ENCODE measurements around the gene TBC1D5. TPM values are rescaled to one million over a fixed set of nuclear protein-coding genes. Genes with fewer than 3 reads are reported as not detected.

Gene TBC1D5
- total RNA-seq, 1 experiment from 2014 or later: 43.3 TPM

DNA sequence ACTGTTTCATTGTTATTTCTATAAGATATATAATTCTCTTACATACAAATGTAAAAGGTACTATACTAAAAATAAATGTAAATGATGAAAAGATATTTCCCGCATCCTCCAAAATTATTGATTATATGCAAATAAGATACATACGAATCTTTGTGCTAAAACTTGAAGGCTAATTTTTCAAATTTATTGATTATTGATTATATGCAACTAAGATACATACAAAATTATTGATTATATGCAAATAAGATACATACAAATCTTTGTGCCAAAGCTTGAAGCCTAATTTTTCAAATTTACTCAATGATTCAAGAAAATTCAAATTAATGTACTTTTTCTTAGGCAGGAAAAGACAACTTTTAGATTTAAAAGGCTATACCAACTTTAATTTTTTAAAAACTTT is 319.8 kb downstream of the TBC1D5 start:
- H3K27ac Mint-ChIP-seq (ENCODE audit: low read depth, unreplicated experiment): no peak overlapping the region
- H3K36me3 Mint-ChIP-seq (ENCODE audit: insufficient read depth, unreplicated experiment): no peaks in the 10 kb centered on the region
- no peak overlapping the region for H3K4me3 Mint-ChIP-seq (ENCODE audit: unreplicated experiment)
- H3K4me1 Mint-ChIP-seq (ENCODE audit: insufficient read depth, unreplicated experiment): no peaks in the 10 kb centered on the region
- no peaks in the 10 kb centered on the region for H3K9me3 Mint-ChIP-seq (ENCODE audit: unreplicated experiment)
- no peaks in the 10 kb centered on the region for H3K27me3 Mint-ChIP-seq (ENCODE audit: insufficient read depth, unreplicated experiment)
- BruUV-seq (replicated peaks): no TSS peak
- POLR2A ChIA-PET: no interaction called here
- intact Hi-C loops (cut with micrococcal nuclease): no loop called here
- CTCF ChIA-PET: interaction anchor here (0.6 to 3.7 kb wide), 3 partner anchors 9 to 419 kb away, joined by 3 to 29 read pairs (median 28); no protein-coding TSS in a partner anchor
- TF ChIP-seq, protein P1, sequence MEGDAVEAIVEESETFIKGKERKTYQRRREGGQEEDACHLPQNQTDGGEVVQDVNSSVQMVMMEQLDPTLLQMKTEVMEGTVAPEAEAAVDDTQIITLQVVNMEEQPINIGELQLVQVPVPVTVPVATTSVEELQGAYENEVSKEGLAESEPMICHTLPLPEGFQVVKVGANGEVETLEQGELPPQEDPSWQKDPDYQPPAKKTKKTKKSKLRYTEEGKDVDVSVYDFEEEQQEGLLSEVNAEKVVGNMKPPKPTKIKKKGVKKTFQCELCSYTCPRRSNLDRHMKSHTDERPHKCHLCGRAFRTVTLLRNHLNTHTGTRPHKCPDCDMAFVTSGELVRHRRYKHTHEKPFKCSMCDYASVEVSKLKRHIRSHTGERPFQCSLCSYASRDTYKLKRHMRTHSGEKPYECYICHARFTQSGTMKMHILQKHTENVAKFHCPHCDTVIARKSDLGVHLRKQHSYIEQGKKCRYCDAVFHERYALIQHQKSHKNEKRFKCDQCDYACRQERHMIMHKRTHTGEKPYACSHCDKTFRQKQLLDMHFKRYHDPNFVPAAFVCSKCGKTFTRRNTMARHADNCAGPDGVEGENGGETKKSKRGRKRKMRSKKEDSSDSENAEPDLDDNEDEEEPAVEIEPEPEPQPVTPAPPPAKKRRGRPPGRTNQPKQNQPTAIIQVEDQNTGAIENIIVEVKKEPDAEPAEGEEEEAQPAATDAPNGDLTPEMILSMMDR (IDR thresholded peaks at IDR 0.05; ENCODE audit: unreplicated experiment): no peak
- no peak for DNase-seq (ENCODE audit: unreplicated experiment)

DNA sequence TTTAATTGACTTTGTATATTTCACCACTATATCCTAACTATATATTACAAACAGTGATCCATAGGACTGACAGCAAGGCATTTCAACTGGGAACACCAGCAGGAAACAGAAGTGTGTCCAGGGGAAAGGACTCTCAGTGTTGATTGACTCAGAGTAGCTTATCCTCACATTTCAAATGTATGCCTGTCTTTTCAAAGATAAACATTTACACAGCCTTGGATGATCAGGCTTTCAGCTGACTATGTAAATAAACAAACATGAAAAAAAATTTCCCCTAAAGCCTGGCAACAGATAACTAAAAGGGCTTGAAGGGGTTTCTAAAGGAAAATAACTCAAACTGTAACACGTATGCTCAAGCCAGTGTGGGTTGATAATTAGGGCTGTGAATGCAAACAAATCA is 321.8 kb downstream of the TBC1D5 start:
- CTCF ChIA-PET: interaction anchor here (0.5 to 1.8 kb wide), 2 partner anchors 421 to 936 kb away, joined by 3 to 7 read pairs; no protein-coding TSS in a partner anchor
- POLR2A ChIA-PET: interaction anchor here (0.7 kb wide), 1 partner anchor 325 kb away, joined by 3 read pairs; no protein-coding TSS in a partner anchor
- Mint-ChIP-seq H3K27ac (ENCODE audit: low read depth, unreplicated experiment) (no peak overlapping the region), H3K27me3 (ENCODE audit: insufficient read depth, unreplicated experiment) (no peaks in the 10 kb centered on the region), H3K36me3 (ENCODE audit: insufficient read depth, unreplicated experiment) (no peaks in the 10 kb centered on the region), H3K4me3 (ENCODE audit: unreplicated experiment) (no peak overlapping the region), H3K9me3 (ENCODE audit: unreplicated experiment) (no peaks in the 10 kb centered on the region), H3K4me1 (ENCODE audit: insufficient read depth, unreplicated experiment) (no peaks in the 10 kb centered on the region)
- BruUV-seq (replicated peaks): no TSS peak
- no peak for DNase-seq (ENCODE audit: unreplicated experiment)
- TF ChIP-seq, protein P1 (IDR thresholded peaks at IDR 0.05; ENCODE audit: unreplicated experiment): no peak
- intact Hi-C loops (cut with micrococcal nuclease): no loop called here

DNA sequence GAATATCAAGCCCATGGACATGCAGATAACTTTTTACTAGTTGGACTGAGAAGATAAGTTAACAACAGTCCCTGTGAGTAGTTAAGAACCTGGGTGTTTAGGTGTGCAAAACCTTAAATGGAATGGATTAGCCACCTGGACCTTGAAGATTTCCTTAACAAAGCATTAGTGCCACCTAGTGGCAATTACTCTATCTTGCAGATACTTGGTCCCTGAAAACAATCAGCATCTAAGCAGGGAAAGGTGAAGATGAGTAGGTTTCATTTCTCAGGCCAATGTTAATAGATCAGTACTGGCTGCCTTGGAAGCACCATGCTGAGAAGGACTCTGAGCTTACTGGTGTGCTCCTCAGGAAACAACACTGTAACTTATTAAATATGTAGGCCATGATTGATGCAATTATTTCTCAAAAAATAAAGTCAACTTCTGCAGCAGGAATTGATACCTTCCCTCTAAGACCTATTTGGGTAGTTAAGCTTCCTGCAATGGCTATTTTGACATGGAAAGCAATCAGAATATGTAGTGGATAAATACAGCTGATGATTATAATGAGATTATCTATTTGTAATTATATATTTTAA is 329.4 kb downstream of the TBC1D5 start:
- POLR2A ChIA-PET: no interaction called here
- CTCF ChIA-PET: interaction anchor here (0.5 to 3.3 kb wide), 34 partner anchors 10 to 817 kb away, joined by 3 to 28 read pairs (median 4); no protein-coding TSS in a partner anchor
- Mint-ChIP-seq H3K36me3 (ENCODE audit: insufficient read depth, unreplicated experiment) (peaks cover 6% of the 10 kb centered on the region), H3K27me3 (ENCODE audit: insufficient read depth, unreplicated experiment) (no peaks in the 10 kb centered on the region), H3K4me1 (ENCODE audit: insufficient read depth, unreplicated experiment) (no peaks in the 10 kb centered on the region), H3K9me3 (ENCODE audit: unreplicated experiment) (no peaks in the 10 kb centered on the region), H3K4me3 (ENCODE audit: unreplicated experiment) (no peak overlapping the region), H3K27ac (ENCODE audit: low read depth, unreplicated experiment) (no peak overlapping the region)
- intact Hi-C loops (cut with micrococcal nuclease): loop anchor here (1.0 to 2.0 kb wide), 3 partner anchors 106 to 812 kb away; no protein-coding TSS in a partner anchor
- TF ChIP-seq, protein P1 (IDR thresholded peaks at IDR 0.05; ENCODE audit: unreplicated experiment): peak; percentile 67
- no TSS peak for BruUV-seq (replicated peaks)
- DNase-seq (ENCODE audit: unreplicated experiment): peak; percentile 66

DNA sequence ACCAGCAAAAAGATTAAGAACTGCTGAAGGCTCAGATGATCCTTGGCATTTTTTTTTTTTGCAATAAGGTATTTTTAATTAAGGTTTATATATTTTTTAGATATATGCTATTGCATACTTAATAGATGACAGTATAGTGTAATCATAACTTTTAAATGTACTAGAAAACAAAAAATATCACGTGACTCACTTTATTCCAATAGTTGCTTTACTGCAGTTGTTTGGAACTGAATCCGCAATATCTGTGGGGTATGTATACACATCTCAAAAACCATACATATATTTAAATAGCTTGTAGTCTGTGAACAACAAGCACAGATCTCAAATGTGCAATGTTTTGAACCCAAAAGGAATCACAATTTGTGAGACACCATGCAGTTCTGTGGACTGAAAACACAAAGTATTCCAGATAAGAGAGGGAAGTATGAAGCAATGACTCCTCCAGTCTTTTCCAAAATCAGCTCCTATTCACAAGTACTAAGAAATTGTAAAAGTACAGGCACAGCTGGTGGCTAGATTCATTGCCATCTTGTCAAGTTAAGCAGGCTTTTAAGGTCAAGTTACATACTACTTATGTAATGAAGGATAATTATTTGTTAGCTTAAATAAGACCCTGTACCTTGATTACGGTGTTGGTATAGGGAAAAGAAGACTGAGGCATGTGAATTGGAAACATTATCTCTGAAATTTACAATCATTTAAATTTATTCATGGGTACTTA is 331.1 kb downstream of the TBC1D5 start:
- BruUV-seq (replicated peaks): no TSS peak
- ChIA-PET CTCF (interaction anchor here (0.5 to 1.2 kb wide), 2 partner anchors 13 to 178 kb away, joined by 3 to 5 read pairs; no protein-coding TSS in a partner anchor), POLR2A (interaction anchor here (1.5 kb wide), 1 partner anchor 17 kb away, joined by 5 read pairs; no protein-coding TSS in a partner anchor)
- intact Hi-C loops (cut with micrococcal nuclease): no loop called here
- DNase-seq (ENCODE audit: unreplicated experiment): no peak
- Mint-ChIP-seq H3K4me1 (ENCODE audit: insufficient read depth, unreplicated experiment) (no peaks in the 10 kb centered on the region), H3K27me3 (ENCODE audit: insufficient read depth, unreplicated experiment) (no peaks in the 10 kb centered on the region), H3K36me3 (ENCODE audit: insufficient read depth, unreplicated experiment) (peaks cover 6% of the 10 kb centered on the region), H3K4me3 (ENCODE audit: unreplicated experiment) (no peak overlapping the region), H3K9me3 (ENCODE audit: unreplicated experiment) (no peaks in the 10 kb centered on the region), H3K27ac (ENCODE audit: low read depth, unreplicated experiment) (no peak overlapping the region)
- TF ChIP-seq, protein P1 (IDR thresholded peaks at IDR 0.05; ENCODE audit: unreplicated experiment): no peak
